ENCODE measurements around the gene ATPAF2.

DNA sequence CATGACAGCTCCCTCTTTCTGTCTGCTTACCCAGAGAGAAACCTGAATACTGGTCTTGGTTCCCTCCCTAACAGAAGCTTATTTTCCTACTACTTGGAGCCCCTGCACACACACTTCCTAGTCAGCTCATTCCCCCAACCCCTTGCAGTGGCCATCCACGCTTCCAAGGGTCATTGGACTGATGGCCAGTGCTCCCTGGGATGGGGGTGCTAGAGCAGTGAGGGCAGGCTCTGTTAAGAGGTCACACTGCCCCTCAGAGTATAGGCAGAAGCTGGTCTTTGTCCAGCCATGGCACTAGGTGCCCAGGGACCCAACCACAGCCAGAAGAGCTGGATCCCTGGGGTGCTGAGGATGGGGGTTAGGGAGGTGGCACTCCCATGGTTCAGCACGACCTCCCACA is 53.8 kb downstream of the ATPAF2 start:
- no peak for TF ChIP-seq EZH2 (IDR thresholded peaks at IDR 0.05; ENCODE audit: borderline replicate concordance, low read depth, low read length, severe bottlenecking)
- no peak for TF ChIP-seq JUN (IDR thresholded peaks at IDR 0.05; ENCODE audit: borderline replicate concordance, insufficient read depth, insufficient read length, low read depth)
- TF ChIP-seq POLR2A (IDR thresholded peaks at IDR 0.05; ENCODE audit: low read depth, low read length) = no peak
- TF ChIP-seq CTCF (IDR thresholded peaks at IDR 0.05; ENCODE audit: extremely low read depth in 1 of 2, insufficient read depth in 1 of 2, low read depth in 1 of 2, low read length in 2 of 2) = no peak
- TF ChIP-seq POLR2AphosphoS5 (IDR thresholded peaks at IDR 0.05; ENCODE audit: insufficient read depth, low read depth, low read length) = no peak
- no peak for TF ChIP-seq MAX (IDR thresholded peaks at IDR 0.05; ENCODE audit: insufficient read depth, insufficient read length)
- TF ChIP-seq FOS (IDR thresholded peaks at IDR 0.05; ENCODE audit: borderline replicate concordance, insufficient read depth, low read length) = no peak
- no peak for TF ChIP-seq MYC (IDR thresholded peaks at IDR 0.05; ENCODE audit: low read depth, low read length)
- no peak for TF ChIP-seq GATA2 (IDR thresholded peaks at IDR 0.05; ENCODE audit: insufficient read depth, insufficient read length, low read depth, low read length)

Data from endothelial cell of umbilical vein (primary cell).